K562 (cell line): ENCODE measurements around the gene ZDHHC3. TPM values are rescaled to one million over a fixed set of nuclear protein-coding genes. Genes with fewer than 3 reads are reported as not detected.

Source experiments
- ATAC-seq: fragments of 200-7000 bp; cut with Tn5 transposase; 3 replicates; pipeline ENCODE4 v1.9.1; 2020; ENCODE audit warnings: moderate library complexity
- BruUV-seq: library from RNA; stranded (reverse); fragments of 400-500 nt; replicated peaks from 2 replicates; lab custom pipeline; 2021; lab: Mats Ljungman, UMichigan
- CTCF ChIA-PET: fragments of 300-600 bp; formaldehyde crosslinking; extraction: SDS; loops from one replicate; lab custom pipeline; 2021; ENCODE audit warnings: low intra/inter-chr PET ratio; lab: Yijun Ruan, JAX
- POLR2A ChIA-PET: fragments of 300-600, 350-650 bp; sonication (Branson Sonifier 250); formaldehyde crosslinking; extraction: SDS; loops from one replicate; lab custom pipeline; 2021; ENCODE audit warnings: antibody characterized with exemption, inconsistent platforms; lab: Yijun Ruan, JAX
- DNase-seq, 4 experiments: peaks; one replicate each; pipeline versions ENCODE4 v3.0.0 to v3.0.0-alpha.2; 2011 to 2018; ENCODE audit warnings: low spot score in 3 of 4, mixed read lengths in 3 of 4; ENCODE audit errors: extremely low read depth in 1 of 4
- FAIRE-seq: peaks from 2 replicates; lab custom pipeline; 2011; peaks lifted over from hg19 to GRCh38; lab: Jason Lieb, UNC
- H2AFZ ChIP-seq: 2 replicates; pipeline ENCODE4 v1.6.0; 2011; ENCODE audit warnings: low read depth, low read length, control low read depth, inconsistent platforms
- H3K27ac ChIP-seq: fragments of 200-600 bp; 3 replicates; pipeline ENCODE4 v1.8.0; 2011; ENCODE audit warnings: low read depth, mild to moderate bottlenecking, control low read depth, inconsistent platforms, low read length, moderate library complexity, mixed read lengths; ENCODE audit errors: extremely low read depth
- H3K27me3 ChIP-seq, 2 experiments: fragments of 300-600 bp in 1 of 2; 2 replicates in 1 of 2; 3 replicates in 1 of 2; pipeline versions ENCODE4 v1.6.0 to v1.8.0; 2011; ENCODE audit warnings: inconsistent platforms in 2 of 2, low read length in 2 of 2, mild to moderate bottlenecking in 1 of 2, mixed read lengths in 1 of 2, moderate library complexity in 1 of 2; ENCODE audit not compliant: control insufficient read depth in 2 of 2, insufficient read depth in 2 of 2
- H3K36me3 ChIP-seq: fragments of 300-600 bp; 3 replicates; pipeline ENCODE4 v1.8.0; 2011; ENCODE audit warnings: mild to moderate bottlenecking, low read length, inconsistent platforms; ENCODE audit not compliant: control insufficient read depth, insufficient read depth
- H3K4me1 ChIP-seq, 2 experiments: fragments of 200-600 bp in 1 of 2; replicated peaks in 1 of 2; 2 replicates in 1 of 2; 3 replicates in 1 of 2; pipeline versions ENCODE4 v1.5.1 to v1.8.0; 2011; ENCODE audit warnings: inconsistent platforms in 2 of 2, low read length in 2 of 2, mild to moderate bottlenecking in 1 of 2, mixed read lengths in 1 of 2, moderate library complexity in 1 of 2; ENCODE audit not compliant: control insufficient read depth in 2 of 2, insufficient read depth in 2 of 2
- H3K4me2 ChIP-seq: 2 replicates; pipeline ENCODE4 v1.6.1; 2011; ENCODE audit warnings: low read length, control low read depth, inconsistent platforms, mixed read lengths; ENCODE audit not compliant: insufficient read depth
- H3K4me3 ChIP-seq: fragments of 200-600 bp; sonication (generic), shearing (Covaris generic); 2 replicates; pipeline ENCODE4 v1.5.1; 2016; ENCODE audit warnings: control low read depth, inconsistent platforms
- H3K79me2 ChIP-seq: fragments of 200-600 bp; 3 replicates; pipeline ENCODE4 v1.8.0; 2011; ENCODE audit warnings: low read length, inconsistent platforms; ENCODE audit not compliant: control insufficient read depth, insufficient read depth
- H3K9ac ChIP-seq, 2 experiments: 2 replicates each; pipeline versions ENCODE4 v1.6.0 to v1.6.1; 2011; ENCODE audit warnings: low read depth in 2 of 2, low read length in 2 of 2, control low read depth in 1 of 2, inconsistent platforms in 1 of 2, mild to moderate bottlenecking in 1 of 2, mixed read lengths in 1 of 2; ENCODE audit not compliant: insufficient read depth in 1 of 2
- H3K9me1 ChIP-seq: one replicate; pipeline ENCODE4 v1.6.0; 2011; ENCODE audit warnings: inconsistent platforms, mild to moderate bottlenecking, low read length, moderate library complexity; ENCODE audit not compliant: control insufficient read depth, insufficient read depth
- H3K9me3 ChIP-seq: replicated peaks from 2 replicates; pipeline ENCODE4 v1.5.1; 2011; ENCODE audit warnings: low read depth, low read length, inconsistent platforms; ENCODE audit not compliant: control insufficient read depth, insufficient read depth
- H4K20me1 ChIP-seq: replicated peaks from 2 replicates; pipeline ENCODE4 v1.6.1; 2011; ENCODE audit warnings: low read length, inconsistent platforms, mixed read lengths; ENCODE audit not compliant: control insufficient read depth, insufficient read depth
- CTBP1 ChIP-seq: fragments of 450-650 bp; IDR thresholded peaks from 2 replicates; pipeline ENCODE4 v1.6.1; 2016; ENCODE audit warnings: borderline replicate concordance
- FIP1L1 ChIP-seq: fragments of 200-400 bp; formaldehyde crosslinking; IDR thresholded peaks from 2 replicates; pipeline ENCODE4 v1.6.1; 2018; ENCODE audit warnings: mild to moderate bottlenecking, low read depth, low read length; ENCODE audit not compliant: poor library complexity, severe bottlenecking
- GABPB2 ChIP-seq: fragments of 250-450 bp; sonication (Bioruptor Pico); conservative IDR thresholded peaks from 2 replicates; pipeline ENCODE4 v1.5.1; 2021; ENCODE audit warnings: mild to moderate bottlenecking
- IRF1 ChIP-seq: sonication (generic); formaldehyde crosslinking; IDR thresholded peaks from 2 replicates; pipeline ENCODE4 v1.8.0; 2022; ENCODE audit warnings: missing genetic modification reagents, mild to moderate bottlenecking, borderline replicate concordance
- MYC ChIP-seq, 2 experiments: fragments of 250-450 bp in 1 of 2; sonication (Bioruptor Pico) in 1 of 2; IDR thresholded peaks; 2 replicates each; pipeline versions ENCODE4 v1.5.1 to v1.6.1; 2012 to 2021; ENCODE audit warnings: low read depth in 2 of 2, borderline replicate concordance in 1 of 2, improper control_type of control experiment in 1 of 2, low read length in 1 of 2, mild to moderate bottlenecking in 1 of 2, moderate library complexity in 1 of 2
- PYGO2 ChIP-seq: fragments of 450-650 bp; IDR thresholded peaks from 2 replicates; pipeline ENCODE4 v1.6.1; 2016; ENCODE audit warnings: mild to moderate bottlenecking, missing genetic modification characterization, moderate library complexity, missing compliant biosample characterization
- RAD51 ChIP-seq: fragments of 450-650 bp; IDR thresholded peaks from 2 replicates; pipeline ENCODE4 v1.7.1; 2016; ENCODE audit warnings: low read depth, mild to moderate bottlenecking, borderline replicate concordance
- REST ChIP-seq, 2 experiments: fragments of 450-650 bp; formaldehyde crosslinking in 1 of 2; IDR thresholded peaks; 2 replicates each; pipeline versions ENCODE4 v1.4.0 to v1.6.1; 2014 to 2020; ENCODE audit warnings: mild to moderate bottlenecking in 2 of 2, borderline replicate concordance in 1 of 2, low read depth in 1 of 2
- XRCC5 ChIP-seq: fragments of 200-400 bp; formaldehyde crosslinking; IDR thresholded peaks from 2 replicates; pipeline ENCODE4 v1.6.1; 2017; ENCODE audit warnings: low read depth, mild to moderate bottlenecking, low read length
- ZEB2 ChIP-seq: fragments of 450-650 bp; IDR thresholded peaks from 2 replicates; pipeline ENCODE4 v1.6.1; 2016
- WGBS: fragments of 100-300 bp; shearing (Covaris generic); methylation state at CpG from one replicate; pipeline ENCODE4 v1.1.6; 2016; ENCODE audit warnings: low coverage, mixed read lengths; ENCODE audit not compliant: insufficient coverage; ENCODE audit errors: missing lambda C conversion rate; 5-methylcytosine and 5-hydroxymethylcytosine counted together
- in situ Hi-C: fragments of 300-500 bp; cut with MboI; formaldehyde crosslinking; loops from 4 replicates; pipeline ENCODE4 v1.15.0; 2018; ENCODE audit warnings: inconsistent platforms, mixed read lengths
- intact Hi-C: fragments of 100-400 bp; cut with micrococcal nuclease; formaldehyde crosslinking; loops from 2 replicates; pipeline ENCODE4 v1.14.2; 2022
- polyA plus RNA-seq, 8 experiments: library from polyadenylated mRNA; depleted of rRNA in 4 of 8; stranded (reverse) in 5 of 8; unstranded in 3 of 8; fragments of >200 nt; fragmentation: Nextera tagmentation in 2 of 8; fragmentation: Illumina TruSeq in 1 of 8; extraction: Ambion mirVana in 2 of 8; extraction: Trizol in 1 of 8; gene quantifications; 2 replicates each; pipeline versions ENCODE4 v1.2.1 to v1.2.3, GENCODE V29; 2011 to 2014; ENCODE audit warnings: inconsistent platforms in 1 of 8, missing spikeins in 1 of 8
- total RNA-seq, 7 experiments: library from RNA; depleted of rRNA in 6 of 7; stranded (reverse); fragments of >200 nt in 6 of 7; fragmentation: Illumina TruSeq in 2 of 7; extraction: Trizol in 2 of 7; gene quantifications; 2 replicates each; pipeline versions ENCODE4 v1.2.1 to v1.2.3, GENCODE V29; 2011 to 2021; ENCODE audit warnings: low replicate concordance in 1 of 7
- TF ChIP-seq, protein P1 (sequence below): fragments of 250-450 bp; sonication (Bioruptor Pico); IDR thresholded peaks from 2 replicates; pipeline ENCODE4 v1.8.0; 2021; ENCODE audit warnings: borderline replicate concordance, mild to moderate bottlenecking, moderate library complexity; ENCODE audit not compliant: poor library complexity, severe bottlenecking

The ZDHHC3 gene
- total and polyA plus RNA-seq, 9 of the 15 experiments (the other 6 are each of a cell fraction or from before 2014, with no cell fraction given): 10.3 to 120 (median 67.2) TPM

DNA sequence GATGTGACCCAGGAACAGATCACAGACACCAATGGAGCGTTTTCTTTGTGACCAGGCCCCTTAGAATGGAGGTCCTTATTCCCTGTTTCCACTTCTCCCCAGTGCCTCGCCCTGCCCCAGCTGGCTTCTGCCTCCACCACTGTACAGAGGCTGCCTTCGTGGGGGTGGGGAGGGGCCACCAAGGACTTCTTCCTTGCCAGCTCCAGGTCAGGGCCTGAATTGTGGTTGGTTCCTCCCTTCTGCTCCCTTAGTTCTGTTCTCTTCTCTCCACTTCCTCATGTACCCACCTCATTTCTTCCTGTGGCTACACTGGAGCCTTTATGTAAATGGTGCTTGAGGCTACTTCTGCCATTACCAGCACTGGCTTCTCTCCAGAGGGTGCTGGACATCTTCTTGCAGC lies 85.1 kb downstream of the ZDHHC3 start:
- no peaks in the 10 kb centered on the region for H3K9me1 ChIP-seq
- 0% methylated on average over 3 of the region's 3 CpGs for WGBS
- no peaks in the 10 kb centered on the region for H3K4me1 ChIP-seq
- no peak overlapping the region for H3K4me3 ChIP-seq
- CTCF ChIA-PET: no interaction called here
- no peak overlapping the region for H3K4me2 ChIP-seq
- H4K20me1 ChIP-seq: no peaks in the 10 kb centered on the region; the same call in 1 of the 2 replicates
- H3K27ac ChIP-seq: no peak overlapping the region
- H2AFZ ChIP-seq: no peak overlapping the region
- POLR2A ChIA-PET: interaction anchor here (0.7 to 1.1 kb wide), 3 partner anchors 10 to 1761 kb away, joined by 3 to 5 read pairs (median 5); no protein-coding TSS in a partner anchor
- FAIRE-seq (no peak), ATAC-seq (no peak), DNase-seq (no peak)
- H3K9me3 ChIP-seq: no peaks in the 10 kb centered on the region
- BruUV-seq: no TSS peak
- H3K9ac ChIP-seq: no peak overlapping the region
- in situ Hi-C loops (no loop called here), intact Hi-C loops (no loop called here)
- H3K36me3 ChIP-seq: no peaks in the 10 kb centered on the region
- peaks cover 23 to 51% of the 10 kb centered on the region in 2 experiments for H3K27me3 ChIP-seq
- no peaks in the 10 kb centered on the region for H3K79me2 ChIP-seq
- TF ChIP-seq XRCC5 (no peak), PYGO2 (no peak), REST (IDR thresholded peaks at IDR 0.05; ENCODE audit: borderline replicate concordance) (no peak), REST (CRISPR knock-in tag; IDR thresholded peaks at IDR 0.05; ENCODE audit: low read depth) (no peak), FIP1L1 (no peak), MYC (IDR thresholded peaks at IDR 0.05; ENCODE audit: low read depth, low read length) (no peak), MYC (CRISPR knock-in tag; IDR thresholded peaks at IDR 0.05; ENCODE audit: borderline replicate concordance, low read depth) (no peak), IRF1 (CRISPR knock-in tag) (no peak), RAD51 (no peak), GABPB2 (no peak), CTBP1 (no peak), ZEB2 (no peak)
- TF ChIP-seq, protein P1, sequence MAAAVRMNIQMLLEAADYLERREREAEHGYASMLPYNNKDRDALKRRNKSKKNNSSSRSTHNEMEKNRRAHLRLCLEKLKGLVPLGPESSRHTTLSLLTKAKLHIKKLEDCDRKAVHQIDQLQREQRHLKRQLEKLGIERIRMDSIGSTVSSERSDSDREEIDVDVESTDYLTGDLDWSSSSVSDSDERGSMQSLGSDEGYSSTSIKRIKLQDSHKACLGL (CRISPR knock-in tag): no peak
